GM19193 (cell line): Measurements from ENCODE around the gene GHR.

Experiments
- POLR2A ChIP-seq: IDR thresholded peaks from 4 replicates; pipeline ENCODE4 v1.6.1; 2011; ENCODE audit not compliant: insufficient read depth, insufficient read length; ENCODE audit errors: extremely low read depth

Gene GHR

GRCh38 chr5:42429694-42430093, 6.5 kb downstream of the GHR start:
- TF ChIP-seq POLR2A = no peak

DNA sequence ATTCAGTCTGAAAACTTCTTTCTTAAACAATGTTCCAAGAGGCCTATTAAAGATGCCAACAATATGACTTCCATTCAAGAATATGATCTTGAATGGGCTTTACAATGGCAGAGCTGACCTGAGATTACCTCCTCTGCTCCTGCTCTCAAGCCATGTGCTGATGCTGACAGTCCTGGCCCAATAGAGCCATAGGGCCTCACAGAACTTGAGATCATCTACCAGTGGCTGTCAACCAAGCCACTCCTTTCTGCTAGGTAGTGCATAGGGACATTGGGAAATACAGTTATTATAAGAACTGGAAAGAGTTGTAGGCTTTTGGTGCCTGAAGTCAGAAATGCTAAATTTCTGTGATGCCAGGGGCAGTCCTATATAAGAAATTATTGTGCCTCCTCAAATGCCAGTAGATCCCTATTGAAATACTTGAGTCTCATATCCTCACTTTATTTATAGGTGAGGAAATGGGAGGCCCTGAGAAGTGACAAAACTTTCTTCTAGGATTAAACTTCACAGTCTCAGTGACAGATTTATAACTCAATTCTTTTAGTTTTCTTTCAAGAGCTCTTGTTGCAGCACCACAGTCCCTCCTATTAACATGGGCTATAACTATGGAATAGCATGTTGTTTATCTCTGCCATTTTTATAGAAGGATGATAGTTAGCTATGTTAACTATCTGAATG, 10.9 kb downstream of the GHR start:
- no peak for TF ChIP-seq POLR2A

- no peak for TF ChIP-seq POLR2A
These were observed 12.8 kb downstream of the GHR start for GRCh38 chr5:42436051-42436450.

- TF ChIP-seq POLR2A = no peak
These were observed 31.2 kb downstream of the GHR start for GRCh38 chr5:42454216-42454995.

GRCh38 chr5:42461033-42461432, 37.8 kb downstream of the GHR start:
- TF ChIP-seq POLR2A = no peak

DNA sequence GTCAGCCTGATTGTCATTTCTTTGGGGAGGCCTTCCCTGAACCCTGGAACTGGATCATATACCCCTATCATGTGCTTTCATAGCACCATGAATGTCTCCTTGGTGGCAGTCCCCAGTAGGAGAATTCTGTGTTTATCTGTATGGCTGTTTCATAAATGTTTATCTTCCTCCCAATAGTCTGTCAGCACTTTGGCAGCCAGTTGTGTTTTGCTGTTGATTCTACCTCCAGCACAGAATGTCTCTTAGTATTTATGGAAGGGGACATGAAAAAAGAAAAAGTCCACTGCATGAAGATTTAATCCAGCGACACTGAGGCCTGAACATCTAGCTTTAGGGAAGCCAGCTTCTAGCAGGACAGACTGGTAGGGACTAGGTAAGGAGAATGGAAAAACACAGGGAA, 38.3 kb downstream of the GHR start:
- TF ChIP-seq POLR2A = no peak

GRCh38 chr5:42462083-42462482, 38.8 kb downstream of the GHR start:
- no peak for TF ChIP-seq POLR2A

GRCh38 chr5:42467572-42467971, 44.3 kb downstream of the GHR start:
- TF ChIP-seq POLR2A = no peak

DNA sequence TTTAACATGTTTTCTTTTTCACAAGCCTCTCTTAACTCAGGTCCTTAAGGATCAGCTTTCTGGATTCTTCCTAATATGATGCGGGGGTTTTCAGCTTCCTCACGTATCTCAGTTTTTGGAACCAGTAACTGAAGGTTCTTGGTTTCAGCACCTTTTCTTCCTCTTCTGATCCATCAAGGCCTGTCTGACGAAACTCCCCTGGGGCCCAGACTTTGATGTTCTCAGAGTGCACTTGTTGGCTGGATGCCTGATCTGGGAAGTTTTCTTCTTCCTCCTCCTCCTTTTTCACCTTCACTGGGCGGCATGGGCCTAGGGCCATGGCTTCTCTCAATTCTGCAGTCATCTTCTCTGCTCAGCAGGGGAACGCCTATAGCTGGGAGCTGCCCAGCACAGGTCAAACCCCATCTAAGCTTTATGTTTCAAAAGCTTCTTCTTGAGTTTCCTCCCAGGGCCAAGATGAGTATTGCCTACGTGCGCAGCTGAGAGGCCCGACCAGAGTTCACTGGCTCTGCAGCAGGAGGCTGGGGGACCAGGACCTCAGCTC, 44.8 kb downstream of the GHR start:
- TF ChIP-seq POLR2A = no peak

GRCh38 chr5:42483472-42484154, 60.4 kb downstream of the GHR start:
- TF ChIP-seq POLR2A = no peak

GRCh38 chr5:42487077-42487476, 63.8 kb downstream of the GHR start:
- TF ChIP-seq POLR2A = no peak

GRCh38 chr5:42487821-42488220, 64.6 kb downstream of the GHR start:
- TF ChIP-seq POLR2A = no peak

- TF ChIP-seq POLR2A = no peak
These were observed 67.6 kb downstream of the GHR start for GRCh38 chr5:42490831-42491230.

DNA sequence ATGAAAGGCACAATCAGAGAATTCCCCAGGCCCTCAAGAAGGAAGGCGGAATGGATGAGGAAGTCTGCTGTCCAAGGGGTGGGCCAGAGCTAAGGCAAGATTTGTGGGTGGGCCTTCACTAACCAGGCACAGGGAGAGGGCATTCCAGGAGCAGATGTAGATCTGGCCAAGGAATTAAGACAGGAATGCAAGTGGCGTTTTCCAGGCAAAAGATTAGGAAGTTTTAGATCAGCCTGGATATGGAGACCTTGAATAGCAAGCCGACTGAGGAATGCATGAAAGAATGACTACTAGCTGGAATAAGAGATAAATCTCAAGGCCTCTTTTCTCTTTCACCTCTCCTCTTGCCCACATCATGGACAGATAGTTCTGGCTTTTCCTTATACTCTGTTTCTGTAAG, 68.5 kb downstream of the GHR start:
- no peak for TF ChIP-seq POLR2A

- TF ChIP-seq POLR2A = no peak
These were observed 69.7 kb downstream of the GHR start for GRCh38 chr5:42492974-42493373.
